Stimulated activated CD8-positive, alpha-beta memory T cell treated with anti-CD3 and anti-CD28 coated beads, Interleukin-12 subunit alpha, Interleukin-12 subunit beta, amount 100 ng/mL, for 1 hour (primary cell): Measurements from ENCODE around the gene ZKSCAN7.
"Not testable (repeated sequence)": the region's sequence is repeated elsewhere in the genome, so short reads cannot be mapped to it uniquely, and the experiment has no call there.

ENCODE experiments used
- DNase-seq: peaks from one replicate; pipeline ENCODE4 v3.0.0-alpha.2; 2020; ENCODE audit warnings: low read depth

ZKSCAN7 gene

DNA sequence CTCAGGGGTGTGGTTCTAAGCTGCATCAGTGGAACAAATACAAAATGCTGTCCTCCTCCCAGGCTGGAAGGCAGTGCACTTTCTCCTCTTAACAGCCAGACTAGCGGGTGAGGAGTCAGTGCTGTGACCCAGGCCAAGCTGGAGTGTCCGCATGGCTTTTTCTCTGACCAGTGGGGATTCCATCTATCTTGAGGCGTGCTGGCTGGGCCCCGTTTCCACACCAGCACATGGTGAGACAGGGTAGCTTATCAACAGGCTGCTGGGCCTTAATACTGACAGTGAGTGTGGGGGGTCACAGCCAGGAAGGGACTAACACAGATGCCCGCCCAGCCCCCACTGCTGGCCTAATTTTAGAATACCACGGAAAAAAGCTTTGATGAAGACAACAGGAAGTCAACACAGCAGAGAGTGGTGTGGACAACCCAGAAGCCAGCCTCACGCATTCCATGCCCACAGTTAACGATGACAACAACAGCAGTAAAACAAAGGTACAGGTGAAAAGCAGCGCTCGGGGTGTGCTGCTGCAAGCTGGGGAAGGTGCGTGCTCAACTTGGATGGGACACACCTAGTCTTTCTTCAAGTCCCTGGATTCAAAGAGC is 22.5 kb downstream of the ZKSCAN7 start:
- not testable (repeated sequence) for DNase-seq

DNA sequence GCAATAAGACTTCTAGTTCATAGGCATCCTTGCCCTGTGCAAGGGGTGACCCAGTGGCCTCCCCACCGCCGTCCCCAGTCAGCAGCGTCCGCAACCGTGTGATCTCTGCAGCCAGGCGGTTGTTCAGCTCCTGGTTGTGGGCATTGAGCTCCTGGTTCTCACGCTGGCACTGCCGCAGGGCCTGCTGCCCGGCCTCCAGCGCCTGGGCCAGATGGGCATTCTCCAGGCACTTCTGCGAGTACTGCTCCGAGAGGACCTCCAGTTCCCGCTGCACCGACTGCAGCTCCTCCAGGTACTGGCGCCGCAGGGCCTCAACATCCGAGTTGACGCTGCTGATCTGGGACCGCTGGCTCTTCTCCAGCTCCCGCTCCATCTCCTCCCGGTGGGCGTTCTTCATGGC is 23.3 kb downstream of the ZKSCAN7 start:
- DNase-seq: not testable (repeated sequence)

DNA sequence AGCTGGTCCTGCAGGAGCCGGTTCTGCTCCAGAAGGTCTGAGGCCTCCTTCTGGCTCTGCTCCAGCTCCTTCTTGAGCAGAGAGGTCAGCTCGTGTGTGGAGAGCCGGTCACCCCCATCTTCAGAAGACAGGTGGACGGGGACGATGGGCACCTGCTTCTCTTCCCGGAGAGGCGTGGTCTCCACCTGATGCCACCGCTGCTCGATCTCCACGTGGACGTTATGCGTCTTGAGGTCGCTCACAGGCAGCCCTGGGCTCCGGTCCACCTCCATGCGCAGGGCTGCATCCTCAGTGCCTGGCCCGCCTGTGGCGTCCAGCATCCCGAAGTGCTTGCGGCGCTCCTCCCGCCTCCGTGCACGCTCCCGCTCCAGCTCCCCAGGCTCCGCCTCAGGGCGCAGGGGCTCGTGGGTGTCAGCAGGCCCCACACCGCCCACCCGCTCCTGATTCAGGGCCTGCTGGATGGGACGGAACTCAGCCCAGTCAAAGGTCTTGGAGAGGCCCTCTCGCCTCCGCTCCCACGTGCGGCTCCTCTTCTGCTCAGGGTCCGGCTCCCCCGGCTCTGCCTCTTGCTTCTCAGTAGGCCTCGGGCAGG is 24.0 kb downstream of the ZKSCAN7 start:
- not testable (repeated sequence) for DNase-seq

DNA sequence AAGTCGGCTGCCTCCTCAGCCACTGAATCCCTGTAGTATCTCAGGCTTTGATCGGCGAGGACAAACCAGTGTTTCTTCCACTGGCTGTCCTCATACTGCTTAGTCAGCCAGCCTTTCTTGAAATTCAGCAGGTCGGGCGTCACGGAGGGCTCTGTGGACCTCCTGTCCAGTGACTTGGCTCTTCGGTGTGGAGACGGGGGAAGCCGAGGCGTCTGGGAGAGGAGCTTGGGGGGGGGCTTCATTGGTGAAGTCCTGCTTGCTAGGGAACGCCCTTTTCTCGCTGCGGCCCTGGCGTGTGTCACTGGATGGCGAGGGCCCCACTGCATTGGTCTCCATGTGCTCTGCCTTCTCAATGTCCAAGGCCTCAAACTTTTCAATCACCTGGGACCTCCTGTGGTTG is 24.8 kb downstream of the ZKSCAN7 start:
- not testable (repeated sequence) for DNase-seq

DNA sequence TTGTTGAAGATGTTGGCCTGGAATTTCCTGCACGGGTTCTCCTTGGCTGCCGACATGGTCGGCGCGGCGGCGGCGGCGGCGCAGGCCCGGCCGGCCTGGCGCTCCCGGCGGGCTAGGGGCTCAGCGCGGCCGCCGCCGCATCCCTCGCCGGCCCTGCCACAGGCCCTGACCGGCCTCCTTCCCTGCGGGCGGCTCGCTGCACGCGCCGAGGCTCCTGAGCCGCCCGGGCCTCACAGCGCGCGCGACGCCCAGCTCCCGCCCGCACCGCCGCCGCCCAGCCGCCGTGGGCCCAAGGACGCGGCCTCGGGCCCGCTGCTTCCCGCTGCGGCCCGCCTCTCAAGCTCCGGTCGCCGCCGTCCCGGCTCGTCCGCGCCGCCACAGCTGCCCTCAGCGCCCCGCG is 26.0 kb downstream of the ZKSCAN7 start:
- not testable (repeated sequence) for DNase-seq

DNA sequence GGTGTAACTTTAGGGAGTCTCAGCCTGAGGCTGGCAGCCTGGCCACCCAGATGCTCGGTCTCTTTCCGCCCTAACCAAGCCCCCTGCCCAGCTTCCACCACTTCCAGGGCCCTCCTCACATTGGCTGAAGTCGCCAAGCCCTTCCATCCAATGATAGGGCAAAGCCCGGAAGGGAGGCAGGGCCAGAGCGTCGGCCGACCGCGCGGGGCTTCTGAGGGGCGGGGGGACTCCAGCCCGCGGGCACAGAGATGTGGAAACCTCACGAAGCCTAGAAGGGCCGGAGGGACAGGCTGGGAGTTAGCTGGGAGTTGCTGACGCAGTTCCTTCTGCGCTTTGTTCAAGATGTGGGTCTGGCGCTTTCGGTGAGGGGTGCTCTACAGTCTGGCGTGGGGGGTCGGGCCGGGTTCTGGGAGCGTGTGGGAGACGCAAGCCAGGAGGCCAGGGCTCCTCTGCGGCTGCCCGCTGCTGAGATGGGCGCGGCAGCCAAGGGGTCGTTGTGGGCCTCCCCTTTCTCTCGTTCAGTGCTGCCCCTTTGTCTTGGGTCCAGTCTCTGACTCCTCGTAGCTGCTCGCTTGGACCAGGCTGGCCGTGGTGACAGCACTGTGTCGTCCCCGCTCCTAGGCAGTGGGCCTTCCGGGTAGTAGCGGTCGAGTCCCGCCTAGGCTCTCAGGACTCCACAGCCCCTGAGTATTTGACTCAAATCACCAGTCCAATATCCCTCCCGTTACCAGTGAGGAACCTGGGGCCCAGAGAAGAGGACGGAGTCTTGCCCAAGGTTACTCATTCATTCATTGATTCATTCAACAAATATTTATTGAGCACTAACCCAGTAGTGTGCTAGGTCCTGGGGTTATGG is 29.9 kb downstream of the ZKSCAN7 start, which contains the start of gene ZNF660:
Gene ZNF660, plus strand, starts transcription at position 319 of the 856 bp plus-strand sequence. CDS start 9,230 bp downstream, outside the sequence.
- DNase-seq: peak; percentile 2

DNA sequence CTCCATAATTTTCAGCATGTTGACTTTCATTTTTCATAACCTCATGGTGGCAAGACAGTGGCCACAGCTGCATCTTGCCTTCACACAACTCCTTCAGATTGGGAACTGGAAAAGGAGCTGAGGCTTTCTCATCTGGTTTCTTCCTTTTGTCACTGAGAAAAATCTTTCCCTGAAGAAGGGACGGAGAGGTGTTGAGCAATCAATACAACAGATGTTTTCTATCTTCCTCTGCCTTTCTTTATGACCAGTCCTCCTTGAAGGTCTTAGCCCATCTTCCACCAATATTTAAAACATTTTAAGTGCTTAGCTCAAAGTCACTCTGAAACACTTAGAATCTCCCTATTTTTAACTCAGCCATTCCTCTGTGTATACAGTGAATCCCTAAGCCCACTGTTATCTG is 41.6 kb downstream of the ZKSCAN7 start:
- DNase-seq: no peak

DNA sequence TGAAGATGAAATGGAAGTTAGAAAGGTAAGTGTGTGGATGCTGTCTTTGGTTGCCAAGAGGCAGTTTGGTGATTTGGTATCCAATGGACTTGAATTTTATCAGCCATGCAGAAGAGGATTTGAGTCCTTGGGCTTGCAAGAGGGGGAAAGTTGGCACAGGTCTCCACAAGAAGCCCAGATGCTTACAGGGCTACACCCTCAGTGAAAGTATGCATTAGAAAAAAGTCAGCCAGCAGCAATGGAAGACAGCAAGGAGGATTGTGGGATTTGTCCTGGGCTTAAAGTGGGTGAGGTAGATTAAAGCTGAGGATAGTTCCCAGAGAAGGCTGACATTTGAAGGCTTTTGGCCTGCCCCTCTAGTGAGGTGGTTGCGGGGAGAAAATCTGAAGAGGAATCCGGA is 46.8 kb downstream of the ZKSCAN7 start:
- no peak for DNase-seq

DNA sequence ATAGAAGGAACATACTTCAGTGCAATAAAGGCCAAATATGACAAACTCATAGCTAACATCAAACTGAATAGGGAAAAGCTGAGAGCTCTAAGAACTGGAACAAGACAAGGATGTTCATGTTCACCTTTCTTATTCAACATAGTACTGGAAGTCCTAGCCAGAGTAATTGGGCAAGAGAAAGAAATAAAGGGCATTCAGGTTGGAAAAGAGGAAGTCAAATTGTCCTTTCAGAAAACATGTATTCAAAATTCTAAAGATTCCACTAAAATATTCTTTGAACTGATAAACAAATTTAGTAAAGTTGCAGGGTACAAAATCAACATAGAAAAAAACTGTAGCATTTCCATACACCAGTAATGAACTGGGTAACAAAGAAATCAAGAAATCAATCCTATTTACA is 57.7 kb downstream of the ZKSCAN7 start:
- no peak for DNase-seq
